Ectodermal cell (in vitro differentiated cells): ENCODE data around the gene INSM1.

Source experiments
- H3K27ac ChIP-seq: 2 replicates; pipeline ENCODE4 v1.7.0; 2013; ENCODE audit warnings: mild to moderate bottlenecking, low read depth, low read length; ENCODE audit not compliant: insufficient read depth, poor library complexity, severe bottlenecking
- H3K27me3 ChIP-seq: 2 replicates; pipeline ENCODE4 v1.7.0; 2013; ENCODE audit warnings: mild to moderate bottlenecking, low read length; ENCODE audit not compliant: insufficient read depth, control insufficient read depth, poor library complexity, severe bottlenecking
- H3K36me3 ChIP-seq: one replicate; pipeline ENCODE4 v1.7.0; 2013; ENCODE audit warnings: low read length; ENCODE audit not compliant: control insufficient read depth, insufficient read depth
- H3K4me1 ChIP-seq: one replicate; pipeline ENCODE4 v1.7.0; 2013; ENCODE audit warnings: low read length; ENCODE audit not compliant: control insufficient read depth, insufficient read depth
- H3K4me3 ChIP-seq: 2 replicates; pipeline ENCODE4 v1.7.0; 2013; ENCODE audit warnings: low read depth, low read length, control low read depth; ENCODE audit not compliant: insufficient read depth
- H3K9me3 ChIP-seq: 2 replicates; pipeline ENCODE4 v1.7.0; 2013; ENCODE audit warnings: mild to moderate bottlenecking, low read length, moderate library complexity; ENCODE audit not compliant: control insufficient read depth
- WGBS, 2 experiments: methylation state at CpG; one replicate each; pipeline ENCODE4 v1.1.7; 2013; ENCODE audit warnings: missing lambda C conversion rate in 2 of 2; 5-methylcytosine and 5-hydroxymethylcytosine counted together

Gene INSM1

GRCh38 chr20:20369250-20370093, 1.6 kb downstream of the INSM1 start:
- peak overlapping the region; percentile 40 for H3K4me3 ChIP-seq
- H3K36me3 ChIP-seq: no peaks in the 10 kb centered on the region
- H3K27me3 ChIP-seq: peaks cover 100% of the 10 kb centered on the region
- no peak overlapping the region for H3K27ac ChIP-seq
- no peaks in the 10 kb centered on the region for H3K9me3 ChIP-seq
- 1 to 2% methylated on average over 86 of the region's 86 CpGs for WGBS, 2 experiments
- H3K4me1 ChIP-seq: peaks cover 18% of the 10 kb centered on the region

- 5 to 9% methylated on average over 10 of the region's 10 CpGs for WGBS, 2 experiments
- no peaks in the 10 kb centered on the region for H3K36me3 ChIP-seq
- peaks cover 15% of the 10 kb centered on the region for H3K4me1 ChIP-seq
- H3K27ac ChIP-seq: no peak overlapping the region
- H3K9me3 ChIP-seq: no peaks in the 10 kb centered on the region
- peak overlapping the region; percentile 40 for H3K4me3 ChIP-seq
- peaks cover 100% of the 10 kb centered on the region for H3K27me3 ChIP-seq
Observed at GRCh38 chr20:20370094-20370575, 2.2 kb downstream of the INSM1 start.

GRCh38 chr20:20371083-20371482, 3.2 kb downstream of the INSM1 start:
- Histone ChIP-seq H3K9me3 (no peaks in the 10 kb centered on the region), H3K4me1 (peaks cover 9% of the 10 kb centered on the region), H3K27me3 (peaks cover 100% of the 10 kb centered on the region), H3K4me3 (no peak overlapping the region), H3K27ac (no peak overlapping the region), H3K36me3 (no peaks in the 10 kb centered on the region)
- WGBS, 2 experiments: 11 to 12% methylated on average over 7 of the region's 7 CpGs

- peaks cover 96% of the 10 kb centered on the region for H3K27me3 ChIP-seq
- no peak overlapping the region for H3K4me3 ChIP-seq
- 4 to 5% methylated on average over 3 of the region's 3 CpGs for WGBS, 2 experiments
- no peaks in the 10 kb centered on the region for H3K9me3 ChIP-seq
- H3K27ac ChIP-seq: no peak overlapping the region
- H3K4me1 ChIP-seq: peaks cover 9% of the 10 kb centered on the region
- no peaks in the 10 kb centered on the region for H3K36me3 ChIP-seq
Observed at GRCh38 chr20:20371681-20372080, 3.8 kb downstream of the INSM1 start.

GRCh38 chr20:20373091-20373571, 5.2 kb downstream of the INSM1 start:
- H3K4me1 ChIP-seq: peaks cover 9% of the 10 kb centered on the region
- 67 to 68% methylated on average over 17 of the region's 17 CpGs for WGBS, 2 experiments
- no peak overlapping the region for H3K4me3 ChIP-seq
- H3K27ac ChIP-seq: no peak overlapping the region
- H3K9me3 ChIP-seq: no peaks in the 10 kb centered on the region
- no peaks in the 10 kb centered on the region for H3K36me3 ChIP-seq
- peaks cover 81% of the 10 kb centered on the region for H3K27me3 ChIP-seq

GRCh38 chr20:20375862-20376261, 8.0 kb downstream of the INSM1 start:
- peaks cover 54% of the 10 kb centered on the region for H3K27me3 ChIP-seq
- no peak overlapping the region for H3K4me3 ChIP-seq
- WGBS, 2 experiments: 86 to 88% methylated on average over 8 of the region's 8 CpGs
- no peak overlapping the region for H3K27ac ChIP-seq
- no peaks in the 10 kb centered on the region for H3K36me3 ChIP-seq
- no peaks in the 10 kb centered on the region for H3K4me1 ChIP-seq
- peaks cover 2% of the 10 kb centered on the region for H3K9me3 ChIP-seq

GRCh38 chr20:20386192-20386591, 18.3 kb downstream of the INSM1 start:
- Histone ChIP-seq H3K9me3 (no peaks in the 10 kb centered on the region), H3K27me3 (no peaks in the 10 kb centered on the region), H3K27ac (no peak overlapping the region), H3K4me3 (no peak overlapping the region), H3K36me3 (no peaks in the 10 kb centered on the region), H3K4me1 (no peaks in the 10 kb centered on the region)
- 86 to 91% methylated on average over 9 of the region's 9 CpGs for WGBS, 2 experiments

- Histone ChIP-seq H3K36me3 (no peaks in the 10 kb centered on the region), H3K9me3 (no peaks in the 10 kb centered on the region), H3K27me3 (no peaks in the 10 kb centered on the region), H3K27ac (no peak overlapping the region), H3K4me1 (peaks cover 8% of the 10 kb centered on the region), H3K4me3 (no peak overlapping the region)
- WGBS, 2 experiments: 95 to 96% methylated on average over 8 to 9 of the region's 9 CpGs
Observed at GRCh38 chr20:20390393-20390792, 22.5 kb downstream of the INSM1 start.

GRCh38 chr20:20391115-20391514, 23.2 kb downstream of the INSM1 start:
- WGBS, 2 experiments: 93 to 94% methylated on average over 4 of the region's 4 CpGs

GRCh38 chr20:20391766-20392165, 23.9 kb downstream of the INSM1 start:
- no peaks in the 10 kb centered on the region for H3K27me3 ChIP-seq
- no peaks in the 10 kb centered on the region for H3K36me3 ChIP-seq
- H3K27ac ChIP-seq: no peak overlapping the region
- peaks cover 20% of the 10 kb centered on the region for H3K4me1 ChIP-seq
- H3K4me3 ChIP-seq: no peak overlapping the region
- H3K9me3 ChIP-seq: no peaks in the 10 kb centered on the region
- whole genome bisulfite sequencing, 2 experiments: 93 to 94% methylated on average over 13 of the region's 13 CpGs

More at GRCh38 chr20:20391115-20391514, 23.2 kb downstream of the INSM1 start:
- Histone ChIP-seq H3K4me3 (no peak overlapping the region), H3K9me3 (no peaks in the 10 kb centered on the region), H3K4me1 (peaks cover 15% of the 10 kb centered on the region), H3K27me3 (no peaks in the 10 kb centered on the region), H3K27ac (no peak overlapping the region), H3K36me3 (no peaks in the 10 kb centered on the region)
